Stimulated activated CD4-positive, alpha-beta T cell treated with anti-CD3 and anti-CD28 coated beads, Interleukin-4, amount 100 ng/mL, for 4 hours (primary cell): ENCODE results near the gene ABCF1.
"Not testable (repeated sequence)": the region's sequence is repeated elsewhere in the genome, so short reads cannot be mapped to it uniquely, and the experiment has no call there.

Experiments used
- DNase-seq, 2 experiments: peaks; one replicate each; pipeline ENCODE4 v3.0.0-alpha.2; 2020

Gene ABCF1

DNA sequence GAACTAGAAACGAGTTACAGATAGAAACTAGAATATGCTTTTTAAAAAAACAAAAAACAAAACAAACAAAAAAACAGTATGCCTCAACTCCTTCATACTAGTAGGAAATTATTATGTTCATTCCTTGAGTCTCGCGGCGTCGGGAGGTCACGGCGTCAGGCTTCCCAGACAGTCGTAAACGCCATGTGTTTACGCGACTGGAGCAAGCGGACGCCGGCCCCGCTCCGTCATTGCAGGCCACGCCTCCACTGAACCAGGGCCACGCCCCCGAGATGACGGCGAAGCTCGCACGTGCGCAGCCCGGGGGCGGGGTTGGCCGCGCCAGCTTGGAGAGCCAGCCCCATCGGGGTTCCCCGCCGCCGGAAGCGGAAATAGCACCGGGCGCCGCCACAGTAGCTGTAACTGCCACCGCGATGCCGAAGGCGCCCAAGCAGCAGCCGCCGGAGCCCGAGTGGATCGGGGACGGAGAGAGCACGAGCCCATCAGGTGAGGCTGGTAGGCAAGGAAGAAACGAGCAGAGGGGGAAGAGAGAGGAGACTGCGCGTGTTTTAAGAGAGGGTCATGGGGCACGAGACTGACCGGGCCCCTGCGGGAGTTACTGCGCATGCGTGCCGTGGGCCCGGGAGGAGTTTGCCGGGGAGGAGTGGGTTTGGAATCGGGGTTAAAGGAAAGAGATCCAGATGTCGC lies at the start of gene ABCF1:
Gene ABCF1 (plus strand): TSS at position 368 of the 687 bp plus-strand sequence. CDS start 46 bp downstream, at position 414.
- peak; percentile 99 for DNase-seq

DNA sequence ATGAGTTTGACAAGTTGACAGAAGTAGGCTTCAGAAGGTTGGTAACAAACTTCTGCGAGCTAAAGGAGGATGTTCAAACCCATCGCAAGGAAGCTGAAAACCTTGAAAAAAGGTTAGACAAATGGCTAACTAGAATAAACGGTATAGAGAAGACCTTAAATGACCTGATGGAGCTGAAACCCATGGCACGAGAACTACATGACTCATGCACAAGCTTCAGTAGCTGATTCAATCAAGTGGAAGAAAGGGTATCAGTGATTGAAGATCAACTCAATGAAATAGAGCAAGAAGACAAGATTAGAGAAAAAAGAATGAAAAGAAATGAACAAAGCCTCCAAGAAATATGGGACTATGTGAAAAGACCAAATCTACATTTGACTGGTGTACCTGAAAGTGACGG lies 49.3 kb upstream of the ABCF1 start:
- not testable (repeated sequence) for DNase-seq

- not testable (repeated sequence) for DNase-seq
Measured at GRCh38 chr6:30526444-30526843, 44.8 kb upstream of the ABCF1 start.

DNA sequence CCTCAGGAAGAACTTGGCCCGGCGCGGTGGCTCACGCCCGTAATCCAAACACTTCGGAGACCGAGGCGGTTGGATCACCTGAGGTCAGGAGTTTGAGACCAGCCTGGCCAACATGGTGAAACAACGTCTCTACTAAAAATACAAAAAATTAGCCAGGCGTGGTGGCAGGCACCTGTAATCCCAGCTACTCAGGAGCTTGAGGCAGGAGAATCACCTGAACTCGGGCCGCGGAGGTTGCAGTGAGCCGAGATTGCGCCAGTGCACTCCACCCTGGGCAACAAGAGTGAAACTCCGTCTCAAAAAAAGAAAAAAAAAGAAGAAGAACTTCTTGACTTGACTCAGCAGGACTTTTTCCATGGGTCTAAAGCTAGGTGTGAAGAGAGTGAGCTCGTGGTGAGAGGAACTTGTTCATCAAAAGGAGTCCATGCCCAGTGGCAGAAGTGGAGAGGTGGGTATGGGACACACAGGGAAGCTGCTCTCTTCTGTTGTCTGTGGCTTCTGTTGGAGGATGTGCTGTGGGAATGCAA lies 41.8 kb upstream of the ABCF1 start:
- peak; percentile 46 to 61 for DNase-seq

GRCh38 chr6:30530014-30530413 lies 41.2 kb upstream of the ABCF1 start:
- no peak for DNase-seq

DNA sequence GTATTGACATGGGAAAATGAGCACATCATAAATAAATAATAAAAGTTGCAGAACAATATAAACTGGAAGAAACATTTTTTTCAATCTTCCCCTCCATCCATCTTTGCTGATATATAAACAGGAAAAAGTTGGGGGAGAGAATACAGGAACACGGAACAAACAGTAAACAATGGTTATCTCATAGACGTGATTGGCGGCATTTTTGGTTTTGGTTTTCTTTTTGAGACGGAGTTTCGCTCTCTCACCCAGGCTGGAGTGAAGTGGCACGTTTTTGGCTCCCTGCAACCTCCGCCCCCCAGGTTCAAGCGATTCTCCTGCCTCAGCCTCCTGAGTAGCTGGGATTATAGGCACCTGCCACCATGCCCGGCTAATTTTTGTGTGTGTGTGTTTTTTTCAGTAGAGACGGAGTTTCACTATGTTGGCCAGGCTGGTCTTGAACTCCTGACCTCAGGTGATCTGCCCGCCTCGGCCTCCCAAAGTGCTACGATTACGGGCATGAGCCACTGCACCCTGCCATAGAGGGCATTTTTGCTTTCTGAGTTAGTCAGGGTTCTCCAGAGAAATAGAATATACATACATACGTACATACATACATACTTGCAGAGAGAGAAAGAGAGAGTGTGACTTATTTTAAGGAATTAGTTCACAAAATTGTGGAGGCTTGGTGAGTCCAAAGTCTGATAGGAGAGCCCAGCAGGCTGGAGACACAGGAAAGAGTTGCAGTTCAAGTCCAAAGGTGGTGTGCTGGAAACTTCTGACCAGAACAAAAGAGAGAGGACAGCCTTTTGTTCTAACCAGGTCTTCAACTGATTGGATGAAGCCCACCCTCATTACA lies 37.6 kb upstream of the ABCF1 start:
- no peak for DNase-seq

DNA sequence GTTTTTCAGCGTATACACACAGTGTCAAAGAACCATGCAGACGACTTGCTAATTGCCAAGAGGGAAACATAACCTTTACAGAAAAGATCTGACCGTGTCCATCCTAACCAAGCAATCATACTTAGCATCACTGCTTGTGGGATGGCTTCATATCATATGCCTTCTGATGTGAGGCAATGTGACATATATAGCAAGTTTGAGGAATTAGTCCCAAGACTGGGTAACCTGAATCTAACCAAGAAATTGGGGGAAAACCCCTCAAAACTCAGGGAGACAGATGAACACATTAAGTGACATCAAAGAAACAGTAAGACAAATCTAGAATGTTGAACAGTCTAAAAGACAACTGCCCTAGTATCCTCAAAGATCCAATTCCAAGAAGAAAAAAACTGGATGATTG lies 33.3 kb upstream of the ABCF1 start:
- DNase-seq = no peak

- DNase-seq = peak; percentile 74 to 77
Measured at GRCh38 chr6:30541515-30542403, 29.5 kb upstream of the ABCF1 start.

DNA sequence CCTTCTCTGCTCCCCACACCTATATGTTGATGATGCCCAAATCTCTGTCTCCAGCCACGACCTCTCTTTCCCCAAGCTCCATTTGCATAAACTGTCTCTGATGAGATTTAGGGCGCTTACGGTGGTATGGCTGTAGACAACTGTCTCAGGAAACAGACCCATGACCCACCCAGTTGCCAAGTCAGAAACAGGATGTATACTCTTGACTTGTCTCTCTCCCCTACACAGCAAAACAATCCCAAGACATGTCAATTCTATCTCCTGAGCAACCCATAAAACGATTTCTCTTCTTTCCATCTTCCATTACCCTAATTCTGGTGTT lies 28.9 kb upstream of the ABCF1 start:
- no peak for DNase-seq

DNA sequence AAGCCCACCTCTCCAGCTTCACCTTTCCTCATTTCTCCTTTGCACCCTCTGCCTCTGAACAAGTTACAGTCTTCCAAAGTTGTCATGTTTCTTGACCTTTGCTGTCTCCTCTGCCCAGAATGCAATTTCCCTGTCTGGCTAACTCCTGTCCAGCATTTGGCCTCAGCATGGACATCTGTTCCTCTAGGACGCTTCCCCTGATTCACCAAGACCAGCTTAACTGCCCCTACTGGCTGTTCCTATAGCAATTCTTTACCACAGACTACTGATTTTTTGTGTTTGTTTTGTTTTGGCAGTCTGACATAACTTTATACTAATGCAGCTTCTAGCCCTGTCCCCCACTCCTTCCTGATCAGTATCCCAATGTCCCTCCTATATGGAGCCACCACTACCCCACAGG lies 28.3 kb upstream of the ABCF1 start:
- no peak for DNase-seq

DNA sequence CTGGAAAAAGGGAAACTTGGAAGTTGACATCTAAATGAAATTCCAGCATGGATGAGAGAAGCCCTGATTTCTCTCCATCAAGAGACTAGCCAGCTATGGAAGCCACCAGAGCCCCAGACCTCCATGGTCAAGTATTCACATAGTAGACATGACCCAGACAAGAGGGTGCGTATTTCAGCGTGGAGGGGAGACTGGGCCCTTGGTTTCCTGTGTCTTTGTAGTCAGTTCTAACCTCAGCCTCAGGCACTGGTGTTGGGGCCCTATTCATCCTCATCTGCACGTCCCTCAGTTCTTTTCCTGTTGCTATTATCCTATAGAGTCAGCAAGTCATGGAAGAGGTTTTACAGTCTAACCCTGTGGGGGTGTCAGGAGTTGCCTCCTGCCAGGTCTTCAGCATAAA lies 27.4 kb upstream of the ABCF1 start:
- no peak for DNase-seq

DNA sequence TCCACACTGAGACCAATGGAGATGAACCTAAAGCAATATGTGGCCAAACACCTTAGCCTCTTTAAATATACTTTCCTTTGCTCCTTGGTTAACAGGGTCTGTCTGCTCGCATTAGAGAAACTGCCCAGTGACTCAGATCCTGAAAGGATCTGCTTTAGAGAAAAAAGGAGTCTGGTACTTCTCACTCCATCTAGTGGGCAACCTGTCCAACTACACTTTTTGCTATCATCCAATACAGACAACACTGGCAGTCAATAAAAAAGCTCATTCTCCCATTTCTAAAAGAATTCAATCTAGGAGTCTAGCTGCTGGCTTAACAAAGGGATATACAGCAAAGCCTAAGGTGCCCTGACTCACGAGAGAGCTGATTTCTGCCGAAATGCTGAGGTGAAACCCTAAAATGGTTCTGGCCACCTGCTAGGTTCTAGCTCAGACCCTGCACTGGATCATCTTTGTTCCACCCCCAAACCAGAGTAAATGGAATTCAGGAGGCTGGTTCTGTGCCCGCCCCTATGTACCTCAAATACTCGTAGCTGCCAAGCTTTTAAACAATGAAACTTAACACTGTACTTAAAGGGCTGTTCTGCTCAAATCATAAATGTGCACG lies 26.5 kb upstream of the ABCF1 start:
- no peak for DNase-seq

- no peak for DNase-seq
Measured at GRCh38 chr6:30547454-30547853, 23.8 kb upstream of the ABCF1 start.

- no peak for DNase-seq
Measured at GRCh38 chr6:30548375-30548774, 22.9 kb upstream of the ABCF1 start.

GRCh38 chr6:30554404-30554803 lies 16.8 kb upstream of the ABCF1 start:
- DNase-seq = no peak

DNA sequence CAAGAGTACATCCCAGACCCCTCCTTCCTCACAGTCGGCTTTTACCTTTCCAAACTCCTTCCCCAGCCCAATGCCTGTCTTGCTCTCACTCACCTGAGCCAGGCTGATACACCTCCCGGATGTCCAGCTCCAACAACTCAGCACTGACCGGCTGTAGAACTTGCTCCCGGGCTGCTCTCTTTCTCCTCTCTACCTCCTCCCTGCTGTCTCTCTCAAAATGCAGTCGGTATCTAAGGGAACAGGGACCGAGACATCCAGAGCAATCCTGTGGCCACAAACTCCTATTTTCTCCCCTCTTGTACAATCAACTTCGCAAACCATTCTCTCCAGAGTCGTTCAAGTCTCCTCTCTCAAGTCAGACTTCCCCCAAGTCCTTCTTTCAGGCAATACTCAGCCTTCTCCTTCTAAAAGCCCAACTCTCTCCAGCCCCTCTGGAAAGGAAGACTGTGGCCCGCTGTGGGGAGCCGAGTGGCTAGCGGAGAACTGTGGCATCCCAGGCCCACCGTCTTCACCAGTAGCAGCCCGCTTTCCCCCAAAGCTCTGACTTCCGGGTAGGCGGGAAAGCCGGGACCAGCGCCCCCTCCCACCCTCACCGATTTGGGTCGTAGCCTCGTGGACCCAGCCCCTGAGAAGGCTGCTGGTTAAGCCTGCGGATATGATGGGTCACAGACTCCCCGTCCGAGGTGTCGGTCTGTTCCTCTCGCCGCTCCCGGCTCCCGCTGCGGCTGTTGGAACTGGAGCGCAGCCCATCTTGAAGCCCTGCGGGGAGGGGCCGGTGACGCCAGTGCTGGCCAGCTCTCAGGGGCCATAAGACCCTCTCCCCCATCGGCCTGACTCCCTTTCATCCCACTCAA lies 16.1 kb upstream of the ABCF1 start:
- DNase-seq = no peak

DNA sequence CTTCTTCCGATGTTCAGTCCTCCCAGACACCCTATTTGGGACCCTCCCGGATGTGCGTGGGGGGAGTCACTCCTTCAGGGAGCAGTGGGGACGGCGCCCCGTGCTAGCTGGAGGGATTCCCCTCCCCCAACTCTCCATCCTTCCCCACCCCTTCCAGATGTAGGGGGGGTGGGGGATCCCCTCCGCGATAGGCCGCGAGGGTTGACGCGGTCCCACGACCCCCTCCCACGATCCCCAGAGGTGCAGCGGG lies 15.5 kb upstream of the ABCF1 start:
- no peak for DNase-seq

- peak; percentile 99 for DNase-seq
Measured at GRCh38 chr6:30556066-30556905, 15.0 kb upstream of the ABCF1 start, which contains the start of gene GNL1. TSS of gene GNL1 (minus strand) at chr6:30556489. CDS start at chr6:30556203, 286 bp downstream.

- DNase-seq = peak; percentile 77 to 79
Measured at GRCh38 chr6:30556906-30557682, 14.1 kb upstream of the ABCF1 start, which contains the start of gene PRR3. TSS of gene PRR3 (plus strand) at chr6:30557295. CDS start at chr6:30557345, 50 bp downstream.

DNA sequence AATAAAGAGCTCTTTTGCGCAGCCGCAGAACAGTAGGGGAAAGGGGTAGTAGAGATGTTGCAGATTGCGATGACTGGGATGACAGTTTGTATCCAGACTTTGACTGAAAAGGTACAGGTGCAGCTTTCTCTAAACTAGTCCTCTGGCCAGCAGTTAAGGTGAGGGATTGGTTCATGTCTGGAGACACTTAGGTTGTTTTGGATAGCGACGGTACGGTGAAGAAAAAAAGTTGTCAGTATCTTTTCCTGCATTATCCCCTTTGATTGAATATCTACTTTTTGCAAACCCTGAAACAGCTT lies 13.6 kb upstream of the ABCF1 start:
- peak in 1 of 2 experiments; percentile 77 for DNase-seq
